ENCODE data around the gene ANO4.
"Not testable (repeated sequence)": the region's sequence is repeated elsewhere in the genome, so short reads cannot be mapped to it uniquely, and the experiment has no call there.

ANO4 gene

GRCh38 chr12:101108130-101108529, 313.6 kb downstream of the ANO4 start:
- DNase-seq, result no peak

- no peak for DNase-seq
Measured at GRCh38 chr12:101110866-101111265, 316.3 kb downstream of the ANO4 start.

GRCh38 chr12:101111441-101111840, 316.9 kb downstream of the ANO4 start:
- DNase-seq, result no peak

GRCh38 chr12:101115326-101115725, 320.8 kb downstream of the ANO4 start:
- DNase-seq, result no peak

GRCh38 chr12:101116911-101117310, 322.3 kb downstream of the ANO4 start:
- DNase-seq, result no peak

- no peak for DNase-seq
Measured at GRCh38 chr12:101117842-101118241, 323.3 kb downstream of the ANO4 start.

- DNase-seq, result no peak
Measured at GRCh38 chr12:101127521-101128219, 333.1 kb downstream of the ANO4 start.

GRCh38 chr12:101145777-101146431, 351.3 kb downstream of the ANO4 start:
- not testable (repeated sequence) for DNase-seq

GRCh38 chr12:101165319-101165718, 370.7 kb downstream of the ANO4 start:
- DNase-seq, result no peak

- no peak for DNase-seq
Measured at GRCh38 chr12:101166866-101167265, 372.3 kb downstream of the ANO4 start.

- no peak for DNase-seq
Measured at GRCh38 chr12:101168001-101168400, 373.4 kb downstream of the ANO4 start.

GRCh38 chr12:101172316-101172715, 377.7 kb downstream of the ANO4 start:
- no peak for DNase-seq

GRCh38 chr12:101173197-101173749, 378.7 kb downstream of the ANO4 start:
- no peak for DNase-seq

GRCh38 chr12:101174541-101174940, 380.0 kb downstream of the ANO4 start:
- DNase-seq, result no peak
